ENCODE data around the gene PIK3CB.
"Not testable (repeated sequence)": the region's sequence is repeated elsewhere in the genome, so short reads cannot be mapped to it uniquely, and the experiment has no call there.

Gene PIK3CB

DNA sequence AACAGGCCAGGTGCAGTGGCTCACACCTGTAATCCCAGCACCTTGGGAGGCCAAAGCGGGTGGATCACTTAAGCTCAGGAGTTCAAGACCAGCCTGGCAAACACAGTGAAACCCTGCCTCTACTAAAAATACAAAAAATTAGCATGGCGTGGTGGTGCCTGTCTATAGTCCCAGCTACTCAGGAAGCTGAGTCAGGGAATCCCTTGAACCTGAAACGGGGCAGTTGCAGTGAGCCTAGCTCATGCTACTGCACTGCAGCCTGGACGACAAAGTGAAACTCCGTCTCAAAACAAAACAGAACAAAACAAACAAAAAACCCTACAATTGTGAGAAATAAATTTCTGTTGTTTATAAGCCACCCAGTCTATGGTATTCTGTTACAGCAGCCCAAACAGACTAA is 94.7 kb downstream of the PIK3CB start:
- TF ChIP-seq, protein P1, sequence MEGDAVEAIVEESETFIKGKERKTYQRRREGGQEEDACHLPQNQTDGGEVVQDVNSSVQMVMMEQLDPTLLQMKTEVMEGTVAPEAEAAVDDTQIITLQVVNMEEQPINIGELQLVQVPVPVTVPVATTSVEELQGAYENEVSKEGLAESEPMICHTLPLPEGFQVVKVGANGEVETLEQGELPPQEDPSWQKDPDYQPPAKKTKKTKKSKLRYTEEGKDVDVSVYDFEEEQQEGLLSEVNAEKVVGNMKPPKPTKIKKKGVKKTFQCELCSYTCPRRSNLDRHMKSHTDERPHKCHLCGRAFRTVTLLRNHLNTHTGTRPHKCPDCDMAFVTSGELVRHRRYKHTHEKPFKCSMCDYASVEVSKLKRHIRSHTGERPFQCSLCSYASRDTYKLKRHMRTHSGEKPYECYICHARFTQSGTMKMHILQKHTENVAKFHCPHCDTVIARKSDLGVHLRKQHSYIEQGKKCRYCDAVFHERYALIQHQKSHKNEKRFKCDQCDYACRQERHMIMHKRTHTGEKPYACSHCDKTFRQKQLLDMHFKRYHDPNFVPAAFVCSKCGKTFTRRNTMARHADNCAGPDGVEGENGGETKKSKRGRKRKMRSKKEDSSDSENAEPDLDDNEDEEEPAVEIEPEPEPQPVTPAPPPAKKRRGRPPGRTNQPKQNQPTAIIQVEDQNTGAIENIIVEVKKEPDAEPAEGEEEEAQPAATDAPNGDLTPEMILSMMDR (IDR thresholded peaks at IDR 0.05; ENCODE audit: low read depth, low read length, missing control alignments) = no peak
- H3K4me3 ChIP-seq (ENCODE audit: low read depth, low read length) = no peak overlapping the region
- no peak for DNase-seq (ENCODE audit: low read depth)

DNA sequence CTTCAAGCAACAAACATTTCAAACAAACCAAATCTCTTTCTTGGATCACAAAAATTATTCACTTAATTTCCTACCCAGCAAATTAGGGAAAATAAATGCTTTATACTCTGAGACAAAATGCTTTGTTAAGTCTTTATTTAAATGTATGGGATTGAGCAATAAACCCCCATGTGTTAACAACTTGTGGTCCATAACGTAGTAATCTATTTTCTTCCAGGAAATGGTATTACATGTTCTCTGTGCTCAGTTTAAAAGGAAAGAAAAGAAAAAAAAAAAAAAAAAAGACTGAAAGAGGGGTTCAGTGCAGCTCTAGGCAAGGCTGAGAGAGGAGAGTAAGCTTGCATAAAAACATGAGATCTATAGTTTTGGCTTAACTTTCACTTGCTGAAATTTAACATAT is 102.3 kb downstream of the PIK3CB start:
- no peak for DNase-seq (ENCODE audit: low read depth)
- TF ChIP-seq, protein P1 (IDR thresholded peaks at IDR 0.05; ENCODE audit: low read depth, low read length, missing control alignments) = no peak
- H3K4me3 ChIP-seq (ENCODE audit: low read depth, low read length) = no peak overlapping the region

DNA sequence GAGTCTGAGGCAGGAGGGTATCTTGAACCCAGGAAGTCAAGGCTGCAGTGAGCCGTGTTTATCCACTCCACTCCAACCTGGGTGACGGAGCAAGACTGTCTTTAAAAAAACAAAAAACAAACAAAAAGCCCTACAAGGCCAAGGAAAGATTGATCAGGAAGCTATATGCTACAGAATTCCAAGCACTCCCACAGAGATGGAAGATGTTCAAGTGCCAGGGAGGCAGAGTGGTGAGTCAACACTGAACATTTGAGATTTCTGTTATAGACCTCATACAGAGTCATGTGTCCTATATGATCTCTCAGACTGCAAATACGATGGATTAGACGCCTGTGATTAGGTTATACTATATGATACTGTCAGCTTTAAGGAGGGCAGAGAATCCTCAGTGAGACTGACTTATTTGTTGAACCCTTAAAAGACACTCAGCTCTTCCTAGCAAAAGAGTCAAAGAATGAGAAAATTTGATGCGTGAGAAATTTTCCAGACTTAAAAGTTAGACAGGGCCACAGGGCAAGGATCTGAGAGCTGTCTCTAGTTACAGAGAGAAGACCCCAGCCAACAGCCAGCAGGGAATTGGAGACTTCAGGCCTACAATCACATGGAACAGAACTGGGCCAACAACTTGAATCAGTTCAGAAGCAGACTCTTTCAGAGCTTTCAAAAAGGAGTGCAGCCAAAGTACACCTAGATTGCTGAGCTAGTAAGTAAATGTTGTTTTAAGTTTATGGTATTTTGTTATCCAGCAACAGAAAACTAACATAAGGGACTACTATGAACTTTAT is 107.6 kb downstream of the PIK3CB start:
- TF ChIP-seq, protein P1 (IDR thresholded peaks at IDR 0.05; ENCODE audit: low read depth, low read length, missing control alignments) = no peak
- no peak overlapping the region for H3K4me3 ChIP-seq (ENCODE audit: low read depth, low read length)
- no peak for DNase-seq (ENCODE audit: low read depth)

DNA sequence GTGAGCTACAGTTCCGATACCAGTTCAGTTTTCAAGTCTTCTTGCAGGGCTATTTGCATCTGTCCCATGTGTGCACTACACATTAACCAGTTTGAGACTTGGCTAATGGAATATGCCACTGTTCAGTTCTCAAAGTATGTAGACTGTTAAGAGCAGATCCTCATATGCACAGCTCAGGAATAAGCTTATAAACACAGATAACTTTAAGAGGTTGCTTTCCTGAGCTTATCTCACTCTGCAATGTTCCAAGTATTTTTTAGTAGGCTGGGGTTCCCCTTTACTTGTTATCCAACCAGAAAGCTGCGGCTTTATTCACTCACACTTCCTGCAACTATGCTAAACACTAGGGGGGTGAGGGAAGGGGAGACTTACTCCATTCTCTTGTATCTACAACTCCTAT is 108.7 kb downstream of the PIK3CB start:
- DNase-seq (ENCODE audit: low read depth); H3K4me3 ChIP-seq (ENCODE audit: low read depth, low read length): not testable (repeated sequence)

DNA sequence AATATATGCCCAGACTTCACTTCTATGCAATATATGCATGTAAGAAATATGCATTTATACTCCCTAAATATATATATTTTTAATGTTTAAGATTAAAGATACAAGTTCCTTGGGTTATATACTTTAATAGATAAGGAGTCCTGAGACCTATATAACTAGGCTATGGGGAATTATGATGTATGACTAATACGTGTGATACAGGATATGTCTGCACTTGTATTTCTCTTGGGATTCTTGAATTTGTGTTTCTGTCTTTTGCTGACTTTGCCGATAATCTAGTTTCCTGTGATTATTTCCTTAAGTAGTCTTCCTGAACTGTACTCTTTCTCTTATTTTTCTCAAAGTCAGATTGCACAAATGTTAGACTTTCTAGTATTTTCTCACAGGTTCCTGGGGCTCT is 109.6 kb downstream of the PIK3CB start:
- no peak for DNase-seq (ENCODE audit: low read depth)
- no peak overlapping the region for H3K4me3 ChIP-seq (ENCODE audit: low read depth, low read length)
- TF ChIP-seq, protein P1 (IDR thresholded peaks at IDR 0.05; ENCODE audit: low read depth, low read length, missing control alignments) = no peak

DNA sequence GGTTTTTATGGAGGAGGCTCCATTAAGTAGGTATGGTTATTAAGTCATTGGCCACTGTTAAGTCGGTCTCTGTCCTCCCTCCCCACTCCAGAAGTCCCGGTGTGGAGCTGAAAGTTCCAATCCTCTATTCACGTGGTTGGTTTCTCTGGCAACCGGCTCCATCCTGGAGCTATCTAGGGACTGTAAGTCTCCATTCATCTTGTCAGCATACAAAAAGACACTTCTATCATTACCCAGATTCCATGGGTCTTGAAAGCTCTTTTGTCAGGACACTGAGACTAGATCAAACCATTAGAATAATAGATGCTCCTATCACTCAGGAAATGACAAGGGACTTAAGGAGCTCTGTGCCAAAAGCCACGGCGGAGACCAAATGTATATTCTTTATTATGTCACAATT is 110.3 kb downstream of the PIK3CB start:
- DNase-seq (ENCODE audit: low read depth) = no peak
- no peak overlapping the region for H3K4me3 ChIP-seq (ENCODE audit: low read depth, low read length)
- TF ChIP-seq, protein P1 (IDR thresholded peaks at IDR 0.05; ENCODE audit: low read depth, low read length, missing control alignments) = no peak

DNA sequence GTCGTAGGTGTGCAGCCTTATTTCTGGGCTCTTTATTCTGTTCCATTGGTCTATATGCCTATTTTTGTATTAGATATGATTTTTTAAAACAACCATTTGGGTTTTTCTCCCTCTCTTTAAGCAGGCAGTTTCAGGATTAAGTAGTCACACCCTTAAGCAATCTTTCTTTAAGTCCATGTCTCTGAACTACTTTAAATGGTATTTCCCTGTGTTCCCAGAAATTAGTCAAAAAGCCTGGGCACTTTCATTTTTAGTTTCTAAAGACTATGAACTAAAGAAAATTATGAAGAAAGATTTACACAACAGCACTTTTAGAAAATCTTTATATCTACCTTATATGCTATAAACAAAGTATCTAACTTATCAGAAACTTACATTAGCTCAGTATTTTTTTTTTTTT is 115.9 kb downstream of the PIK3CB start:
- TF ChIP-seq, protein P1 (IDR thresholded peaks at IDR 0.05; ENCODE audit: low read depth, low read length, missing control alignments) = no peak
- DNase-seq (ENCODE audit: low read depth) = no peak
- H3K4me3 ChIP-seq (ENCODE audit: low read depth, low read length) = no peak overlapping the region
